GM23248 (cell line): ENCODE data around the gene B4GALT5.

ENCODE experiments used
- EZH2 ChIP-seq: fragments of 200-600 bp; sonication (generic); IDR thresholded peaks from 2 replicates; pipeline ENCODE4 v1.6.1; 2018; ENCODE audit warnings: antibody characterized with exemption, mild to moderate bottlenecking; ENCODE audit not compliant: insufficient read depth, poor library complexity, severe bottlenecking
- EZH2phosphoT487 ChIP-seq: fragments of 200-600 bp; sonication (generic); IDR thresholded peaks from 2 replicates; pipeline ENCODE4 v1.6.1; 2018; ENCODE audit warnings: antibody characterized with exemption, moderate library complexity, mild to moderate bottlenecking, low read depth; ENCODE audit not compliant: insufficient read depth

DNA sequence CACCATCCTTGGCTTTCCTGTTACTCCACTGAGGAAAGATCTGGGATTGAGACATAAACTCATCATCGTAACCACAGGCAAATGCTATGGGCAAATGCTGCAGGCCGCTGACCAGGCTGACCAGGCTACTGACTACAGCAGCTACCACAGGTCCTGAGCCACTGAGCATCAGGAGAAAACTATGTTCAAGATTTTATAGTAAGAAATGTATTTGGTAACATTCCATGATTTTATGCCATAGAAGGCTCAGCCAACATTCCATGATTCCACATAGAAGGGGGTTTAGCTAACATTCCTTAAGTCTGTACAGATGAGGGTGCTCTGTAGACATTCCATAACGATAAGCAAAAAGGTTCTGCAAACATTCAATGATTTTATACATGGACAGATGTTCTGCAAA lies 16.1 kb upstream of the B4GALT5 start:
- TF ChIP-seq EZH2 (no peak), EZH2phosphoT487 (no peak)
